Stromal cell of bone marrow (primary cell): ENCODE results near the gene HELT.
A peak's percentile ranks its signal among the peaks of the same experiment; 100 is the strongest.
"Not testable (repeated sequence)": the region's sequence is repeated elsewhere in the genome, so short reads cannot be mapped to it uniquely, and the experiment has no call there.

Source experiments
- DNase-seq: peaks from one replicate; pipeline ENCODE4 v3.0.0-alpha.2; 2012; ENCODE audit warnings: low read depth

Gene HELT

GRCh38 chr4:185036019-185036418 lies 17.7 kb downstream of the HELT start:
- DNase-seq: no peak

- no peak for DNase-seq
Measured at GRCh38 chr4:185036842-185037241, 18.6 kb downstream of the HELT start.

- peak; percentile 22 for DNase-seq
Measured at GRCh38 chr4:185039508-185040273, 21.4 kb downstream of the HELT start.

- no peak for DNase-seq
Measured at GRCh38 chr4:185040523-185040922, 22.2 kb downstream of the HELT start.

- not testable (repeated sequence) for DNase-seq
Measured at GRCh38 chr4:185050286-185050685, 32.0 kb downstream of the HELT start.

- not testable (repeated sequence) for DNase-seq
Measured at GRCh38 chr4:185051283-185051682, 33.0 kb downstream of the HELT start.

GRCh38 chr4:185053746-185054145 lies 35.5 kb downstream of the HELT start:
- no peak for DNase-seq

GRCh38 chr4:185054272-185054671 lies 36.0 kb downstream of the HELT start:
- no peak for DNase-seq

GRCh38 chr4:185054886-185055285 lies 36.6 kb downstream of the HELT start:
- no peak for DNase-seq

GRCh38 chr4:185061610-185062009 lies 43.3 kb downstream of the HELT start:
- no peak for DNase-seq

- no peak for DNase-seq
Measured at GRCh38 chr4:185062606-185063005, 44.3 kb downstream of the HELT start.

- no peak for DNase-seq
Measured at GRCh38 chr4:185066179-185066578, 47.9 kb downstream of the HELT start.

GRCh38 chr4:185068837-185069236 lies 50.5 kb downstream of the HELT start:
- DNase-seq: no peak
